OCI-LY3 (cell line): ENCODE measurements around the gene SLC22A17.

Experiments used
- CTCF ChIP-seq: fragments of 200-600, 300-600 bp; sonication (generic); IDR thresholded peaks from 2 replicates; pipeline ENCODE4 v1.5.1; 2014; ENCODE audit warnings: antibody characterized with exemption, low read length, low read depth
- EZH2phosphoT487 ChIP-seq: fragments of 200-600 bp; shearing (Covaris generic); IDR thresholded peaks from 2 replicates; pipeline ENCODE4 v1.6.1; 2018; ENCODE audit warnings: antibody characterized with exemption, mixed run types, low read depth

- no peak for TF ChIP-seq CTCF
- TF ChIP-seq EZH2phosphoT487, result no peak
Observed at GRCh38 chr14:23385244-23385641, 32.6 kb upstream of the SLC22A17 start.
